ENCODE measurements around the gene HAUS7. TPM values are rescaled to one million over a fixed set of nuclear protein-coding genes. Genes with fewer than 3 reads are reported as not detected.

HAUS7 gene
- total and polyA plus RNA-seq, 2 experiments from 2014 or later, result 59.8 to 77.9 TPM

GRCh38 chrX:153421856-153422255 lies 48.5 kb downstream of the HAUS7 start (continued):
- TF ChIP-seq ZNF462 (CRISPR knock-in tag; IDR thresholded peaks at IDR 0.05), result no peak
- TF ChIP-seq EZH2 (IDR thresholded peaks at IDR 0.05; ENCODE audit: low read depth, unreplicated experiment), result no peak
- no peak for TF ChIP-seq JUNB (IDR thresholded peaks at IDR 0.05; ENCODE audit: unreplicated experiment)

- H3K4me3 Mint-ChIP-seq, result no peak overlapping the region
- no peak for ATAC-seq
- peaks cover 7% of the 10 kb centered on the region for H3K27me3 Mint-ChIP-seq (ENCODE audit: insufficient read depth, low read depth, poor library complexity)
- no peaks in the 10 kb centered on the region for H3K9me3 Mint-ChIP-seq
- no peak for DNase-seq (ENCODE audit: low spot score)
- H3K79me2 ChIP-seq (replicated peaks; ENCODE audit: insufficient read depth), result no peaks in the 10 kb centered on the region
- H3K4me2 ChIP-seq, result no peak overlapping the region
- no peaks in the 10 kb centered on the region for H3K36me3 ChIP-seq (ENCODE audit: insufficient read depth)
- H3K36me3 Mint-ChIP-seq (ENCODE audit: low read depth), result no peaks in the 10 kb centered on the region
- H3K9me2 ChIP-seq (ENCODE audit: insufficient read depth), result no peaks in the 10 kb centered on the region
- no peaks in the 10 kb centered on the region for H3K4me1 ChIP-seq (ENCODE audit: insufficient read depth)
- peaks cover 11% of the 10 kb centered on the region; the same call in 2 of the 3 replicates for H3K4me1 Mint-ChIP-seq
- no peak overlapping the region for H2AFZ ChIP-seq
- no peak overlapping the region for H3K4me3 ChIP-seq
- H4K20me1 ChIP-seq (replicated peaks; ENCODE audit: insufficient read depth), result no peaks in the 10 kb centered on the region
- H3F3A ChIP-seq (replicated peaks; ENCODE audit: low read depth), result no peaks in the 10 kb centered on the region
- H3K27ac Mint-ChIP-seq, result no peak overlapping the region
- no peak overlapping the region for H3K27ac ChIP-seq (ENCODE audit: low read depth)
- H3K27me3 ChIP-seq (ENCODE audit: insufficient read depth), result no peaks in the 10 kb centered on the region
- no peak for TF ChIP-seq ZNF114 (CRISPR knock-in tag; IDR thresholded peaks at IDR 0.05)
- no peak for TF ChIP-seq ZNF331 (CRISPR knock-in tag; IDR thresholded peaks at IDR 0.05; ENCODE audit: low read depth)
- TF ChIP-seq CTCF (conservative IDR thresholded peaks at IDR 0.05; ENCODE audit: low read depth in 2 of 2), result no peak
- TF ChIP-seq NANOG (IDR thresholded peaks at IDR 0.05; ENCODE audit: borderline replicate concordance), result no peak
- TF ChIP-seq JUNB (IDR thresholded peaks at IDR 0.05; ENCODE audit: unreplicated experiment), result no peak
- no peak for TF ChIP-seq EZH2 (IDR thresholded peaks at IDR 0.05; ENCODE audit: low read depth, unreplicated experiment)
- no peak for TF ChIP-seq POLR2AphosphoS5 (IDR thresholded peaks at IDR 0.05; ENCODE audit: low read depth)
- no peak for TF ChIP-seq ETS1 (IDR thresholded peaks at IDR 0.05)
- TF ChIP-seq EZH2phosphoT487 (IDR thresholded peaks at IDR 0.05; ENCODE audit: unreplicated experiment), result no peak
These were observed 49.4 kb downstream of the HAUS7 start for GRCh38 chrX:153420851-153421599.

Data from GM23338 (cell line).